Epidermal melanocyte (primary cell): Measurements from ENCODE around the gene SDC1.
"Not testable (repeated sequence)": the region's sequence is repeated elsewhere in the genome, so short reads cannot be mapped to it uniquely, and the experiment has no call there.

Experiments used
- DNase-seq: peaks from one replicate; pipeline ENCODE4 v3.0.0; 2011; ENCODE audit warnings: low spot score; ENCODE audit not compliant: insufficient read length

Gene SDC1

GRCh38 chr2:20198796-20199632 is 25.9 kb downstream of the SDC1 start:
- DNase-seq = no peak

GRCh38 chr2:20198001-20198400 is 26.9 kb downstream of the SDC1 start:
- no peak for DNase-seq

DNA sequence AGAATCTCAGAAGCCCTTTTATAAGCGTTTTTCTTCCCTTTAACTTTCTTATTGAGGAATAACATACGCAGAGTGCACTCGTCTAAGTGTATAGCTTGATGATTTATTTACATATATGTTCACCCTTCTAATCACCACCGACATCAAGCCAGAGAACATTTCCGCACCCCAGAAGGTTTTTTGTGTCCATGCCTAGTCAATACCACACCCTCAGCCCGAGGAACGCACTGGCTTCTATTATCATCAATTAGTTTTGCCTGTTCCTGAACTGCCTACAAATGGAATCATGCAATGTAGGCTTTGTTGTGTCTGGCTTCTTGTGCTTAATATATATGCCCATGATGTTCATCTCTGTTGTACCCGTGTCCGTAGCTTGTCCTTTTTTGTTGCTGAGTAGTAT is 27.7 kb downstream of the SDC1 start:
- no peak for DNase-seq

DNA sequence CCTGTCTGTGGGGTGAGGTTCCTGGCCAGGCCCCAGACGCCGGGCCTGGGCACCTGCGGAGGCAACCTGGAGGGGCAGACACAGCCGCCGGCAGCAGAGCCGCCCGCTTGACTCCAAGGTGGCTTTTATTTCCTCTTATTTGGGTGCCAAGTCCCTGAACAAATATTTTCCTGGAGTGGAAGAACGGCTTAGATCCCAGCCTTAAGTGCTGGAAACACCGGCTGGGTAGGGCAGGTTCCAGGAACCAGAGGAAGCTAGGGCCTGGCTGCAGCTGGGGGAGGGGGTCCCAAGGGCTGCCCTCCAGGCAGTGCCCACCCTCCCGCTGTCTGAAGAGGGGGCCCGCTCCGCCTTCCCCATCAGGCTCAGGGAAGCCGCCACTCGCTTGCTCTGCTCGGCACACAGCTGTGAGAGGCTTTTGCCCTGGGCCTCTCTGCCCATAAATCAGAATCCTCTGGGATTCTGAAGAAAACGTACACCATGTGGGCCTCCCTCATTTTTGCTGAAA is 28.2 kb downstream of the SDC1 start:
- no peak for DNase-seq

DNA sequence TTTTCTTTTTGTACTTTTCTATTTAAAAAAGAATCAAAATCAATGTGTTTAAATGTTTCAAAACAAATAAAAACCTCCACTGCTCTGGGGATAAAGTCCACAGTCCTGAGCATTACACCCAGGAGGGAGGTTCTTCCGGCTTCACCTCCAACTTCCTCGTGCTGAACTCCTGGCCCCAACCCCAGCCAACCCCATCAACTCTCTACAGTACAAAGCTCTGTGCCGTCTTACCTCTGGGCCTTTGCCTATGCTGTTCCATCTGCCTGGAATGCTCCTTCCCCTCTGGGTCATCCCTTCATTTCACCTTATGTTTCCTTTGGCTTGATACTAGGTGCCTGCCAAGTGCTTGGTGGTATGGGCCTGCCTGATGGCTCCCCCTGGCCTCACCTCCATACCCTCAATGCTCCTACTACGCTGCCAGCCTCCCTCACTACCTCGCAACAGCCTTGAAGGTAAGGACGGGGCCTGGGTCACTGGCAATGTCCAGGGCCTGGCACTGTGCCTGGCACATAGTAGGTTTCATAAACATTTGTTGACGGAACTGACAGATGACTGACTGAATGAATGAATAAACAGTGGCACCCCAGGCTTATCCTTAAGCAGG is 28.8 kb downstream of the SDC1 start:
- no peak for DNase-seq

DNA sequence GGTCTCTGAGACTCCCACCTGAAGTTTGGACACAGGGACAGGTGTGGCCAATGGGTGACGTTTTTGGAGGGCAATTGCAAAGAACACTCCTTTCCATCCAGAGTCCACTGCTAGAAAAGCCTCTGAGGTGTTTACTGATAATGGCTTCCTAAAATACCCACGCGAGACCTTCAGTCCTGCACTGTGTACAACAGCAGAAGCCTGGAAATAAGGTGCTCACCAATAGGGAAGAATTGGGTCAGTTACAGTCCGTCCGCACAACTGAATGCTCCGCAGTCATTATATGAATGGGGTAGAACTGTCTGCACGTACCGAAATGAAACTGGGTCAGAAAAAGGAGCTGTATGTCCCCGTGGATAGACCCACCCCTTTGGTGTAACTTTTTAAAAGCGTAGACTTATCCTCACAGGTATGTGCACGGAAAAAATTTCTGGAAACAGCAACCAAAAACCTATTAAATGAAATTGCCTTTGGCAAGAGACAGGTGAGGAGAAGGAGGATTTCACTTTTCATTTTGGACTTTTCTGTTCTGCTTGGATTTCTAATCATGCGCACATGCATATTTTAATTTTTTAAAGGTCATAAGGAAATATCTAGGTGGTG is 29.4 kb downstream of the SDC1 start:
- no peak for DNase-seq

DNA sequence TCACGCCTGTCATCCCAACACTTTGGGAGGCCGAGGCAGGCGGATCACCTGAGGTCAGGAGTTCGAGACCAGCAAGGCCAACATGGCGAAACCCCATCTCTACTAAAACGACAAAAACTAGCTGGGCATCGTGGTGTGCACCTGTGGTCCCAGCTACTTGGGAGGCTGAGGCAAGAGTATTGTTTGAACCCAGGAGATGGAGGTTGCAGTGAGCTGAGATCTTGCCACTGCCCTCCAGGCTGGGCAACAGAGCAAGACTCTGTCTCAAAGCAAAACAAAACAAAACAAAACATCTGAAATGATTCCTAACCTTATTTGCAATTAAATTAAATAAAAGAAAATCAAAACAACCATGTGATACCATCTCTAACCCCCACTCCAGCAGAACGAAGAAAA is 29.9 kb downstream of the SDC1 start:
- not testable (repeated sequence) for DNase-seq

DNA sequence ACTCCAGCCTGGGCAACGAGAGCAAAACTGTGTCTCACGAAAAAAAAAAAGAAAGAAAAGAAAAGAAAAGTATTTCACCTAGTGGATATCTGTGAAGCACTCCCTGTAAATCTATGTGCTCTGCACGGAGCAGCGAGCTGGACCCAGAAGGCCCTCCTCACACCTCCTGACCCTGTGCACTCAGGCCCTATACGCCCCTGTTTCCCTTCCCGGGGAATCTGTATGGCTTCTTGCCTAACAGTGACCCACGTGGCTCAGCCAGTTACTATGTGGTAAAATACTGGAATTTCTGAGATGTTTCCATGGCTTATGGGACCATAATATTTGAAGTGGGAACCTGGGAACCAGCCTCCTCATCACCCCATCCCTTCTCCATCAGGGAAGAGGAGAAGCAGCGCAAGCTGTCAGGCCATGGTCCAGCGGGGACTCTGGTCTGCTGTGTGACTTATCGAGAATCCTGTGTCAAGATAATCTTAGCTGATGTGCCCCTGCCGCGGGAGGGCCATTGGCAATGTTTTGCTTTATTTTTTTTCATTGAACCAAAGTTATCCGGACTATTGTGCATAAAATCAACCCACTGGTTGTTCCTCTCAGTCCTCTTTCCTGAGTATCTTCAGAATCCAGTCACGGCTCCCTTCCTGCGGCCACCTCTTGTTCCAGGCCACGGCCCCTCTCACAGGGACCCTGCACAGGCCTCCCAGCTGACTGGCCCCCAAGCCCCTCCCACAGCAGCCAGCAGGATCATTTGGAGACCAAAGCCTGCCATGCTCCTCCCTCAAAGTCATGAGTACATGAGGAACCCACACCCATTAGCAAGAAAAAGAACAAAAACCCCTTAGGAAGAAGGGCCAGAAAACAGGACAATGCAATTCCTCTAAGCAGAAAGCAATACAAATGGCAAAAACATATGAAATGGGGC is 30.6 kb downstream of the SDC1 start:
- no peak for DNase-seq

- no peak for DNase-seq
Measured at GRCh38 chr2:20193185-20193584, 31.7 kb downstream of the SDC1 start.

DNA sequence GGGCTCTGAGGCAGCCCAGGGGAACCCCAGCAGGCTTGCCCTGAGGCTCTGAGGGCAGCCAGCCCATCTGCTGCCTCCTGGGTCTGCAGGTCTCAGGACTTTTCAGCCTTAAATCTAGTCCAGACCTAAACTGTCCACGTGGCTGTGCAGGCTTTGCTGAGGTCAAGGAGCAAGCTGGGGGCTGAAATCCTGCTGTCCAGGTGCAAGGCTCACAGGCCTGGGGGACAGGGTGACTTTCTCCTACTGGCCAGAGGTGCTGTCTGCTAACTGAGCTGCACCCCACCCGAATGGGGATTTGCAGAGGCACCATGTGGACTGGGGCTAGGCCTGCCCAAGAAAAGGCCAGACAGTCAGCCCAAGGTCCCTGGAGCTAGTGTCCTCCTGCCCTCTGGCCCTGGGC is 32.1 kb downstream of the SDC1 start:
- no peak for DNase-seq

GRCh38 chr2:20191714-20192569 is 33.0 kb downstream of the SDC1 start:
- no peak for DNase-seq

- no peak for DNase-seq
Measured at GRCh38 chr2:20190876-20191713, 33.8 kb downstream of the SDC1 start.

- DNase-seq = no peak
Measured at GRCh38 chr2:20190170-20190569, 34.8 kb downstream of the SDC1 start.

DNA sequence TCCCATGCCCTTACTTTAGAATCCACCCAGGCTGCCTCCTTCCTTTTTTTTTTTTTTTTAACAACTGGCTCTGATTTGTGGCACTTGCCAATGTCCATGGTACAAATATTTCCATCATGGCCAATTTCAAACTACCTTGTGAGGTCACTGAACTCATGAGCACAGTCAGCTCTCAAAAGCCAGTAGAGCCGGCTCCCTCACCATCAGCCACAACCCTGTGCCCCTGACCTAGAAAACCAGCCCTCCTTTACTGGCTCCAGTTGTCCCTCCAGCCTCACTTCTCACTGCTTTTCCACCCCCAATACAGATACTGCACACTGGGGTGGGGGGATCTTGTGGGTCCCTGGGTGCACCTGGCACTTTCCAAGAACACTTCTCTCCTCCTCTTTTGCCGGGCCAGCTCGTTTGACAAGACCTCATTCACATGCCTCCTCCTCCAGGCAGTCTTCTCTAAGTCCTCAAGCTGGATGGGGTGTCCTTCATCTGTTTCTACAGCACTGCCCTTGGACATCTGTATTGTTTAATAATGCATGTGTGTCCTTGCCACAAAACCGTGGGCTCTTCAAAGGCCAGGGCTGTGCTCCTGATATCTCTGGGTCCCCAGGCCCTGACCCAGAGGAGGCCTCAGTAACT is 35.5 kb downstream of the SDC1 start:
- no peak for DNase-seq

DNA sequence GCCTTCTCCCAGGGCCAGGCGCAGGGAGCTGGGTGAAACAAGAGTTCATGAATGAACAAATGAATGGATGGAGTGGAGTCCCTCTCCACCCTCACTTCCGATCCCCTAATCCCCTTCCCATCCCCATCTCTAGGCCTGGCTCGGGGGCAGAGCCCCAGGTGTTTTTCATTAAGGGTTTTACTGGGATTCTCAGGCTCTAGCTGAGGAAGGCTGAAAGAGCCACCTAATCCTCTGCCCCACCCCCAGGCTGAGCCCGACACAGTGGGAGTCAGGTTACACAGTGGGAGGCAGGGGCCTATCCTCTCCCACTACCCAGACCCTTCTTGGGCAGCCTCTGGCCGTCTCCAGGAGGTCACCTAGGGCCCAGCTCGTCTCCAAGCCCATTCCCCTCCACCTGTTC is 36.1 kb downstream of the SDC1 start:
- no peak for DNase-seq

DNA sequence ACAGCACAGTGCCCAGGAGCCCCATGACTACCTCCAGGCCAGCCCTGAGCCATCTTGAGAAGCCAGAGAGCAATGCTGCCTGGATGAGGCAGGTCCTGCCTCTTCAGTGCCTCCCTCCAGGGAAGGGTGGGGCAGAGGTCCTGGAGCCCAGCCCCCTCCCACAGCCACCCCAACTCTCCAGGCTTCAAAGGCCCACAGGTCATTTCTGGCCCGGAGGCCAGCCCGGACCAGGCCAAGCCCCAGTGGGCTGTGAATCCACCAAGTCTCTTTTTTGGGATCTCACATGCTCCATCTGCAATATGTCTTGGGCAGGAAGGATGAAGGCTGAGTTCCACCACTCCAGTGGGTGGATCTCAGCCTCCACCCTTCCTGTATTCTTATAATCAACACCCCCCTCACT is 36.7 kb downstream of the SDC1 start:
- no peak for DNase-seq

DNA sequence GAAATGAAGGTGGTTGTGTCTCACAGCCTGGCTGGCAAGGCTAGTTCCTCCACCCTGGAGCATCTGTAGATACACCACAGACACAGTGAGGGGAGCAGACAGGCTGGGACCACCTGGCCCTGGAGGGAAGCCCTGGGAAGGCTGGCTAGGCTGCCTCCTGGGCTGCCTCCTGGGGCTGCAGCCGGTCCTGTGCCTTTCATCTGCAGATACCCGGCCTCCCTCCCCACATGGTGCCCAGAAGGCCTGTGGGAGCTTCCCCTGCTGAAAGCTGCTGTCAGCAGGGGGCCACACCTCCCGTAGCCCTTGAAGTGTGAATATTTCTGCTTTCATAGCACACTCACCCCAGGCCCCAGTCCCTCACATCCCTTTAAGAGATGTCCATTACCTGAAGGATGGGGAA is 37.6 kb downstream of the SDC1 start:
- no peak for DNase-seq

GRCh38 chr2:20186855-20187187 is 38.1 kb downstream of the SDC1 start:
- DNase-seq = no peak
